GM21576 (cell line): ENCODE data around the gene NKAPL.
"Not testable (repeated sequence)": the region's sequence is repeated elsewhere in the genome, so short reads cannot be mapped to it uniquely, and the experiment has no call there.

Experiments used
- ATAC-seq: cut with Tn5 transposase; IDR thresholded peaks from one replicate; pipeline ENCODE4 v1.9.1; 2021; ENCODE audit warnings: mild to moderate bottlenecking, moderate library complexity; ENCODE audit not compliant: unreplicated experiment

The NKAPL gene

GRCh38 chr6:28295326-28295725 is 36.2 kb downstream of the NKAPL start:
- ATAC-seq = no peak

GRCh38 chr6:28296520-28297060 is 37.5 kb downstream of the NKAPL start:
- no peak for ATAC-seq

- ATAC-seq = peak; percentile 82
These were observed 44.5 kb downstream of the NKAPL start for GRCh38 chr6:28303570-28303969.

- ATAC-seq = not testable (repeated sequence)
These were observed 47.3 kb downstream of the NKAPL start for GRCh38 chr6:28306363-28306762.
